Activated T-helper 2 cell treated with anti-CD3 and anti-CD28 coated beads, Interferon-gamma antibody, Interleukin-2, Interleukin-4, amounts not matched to agents 10 μg/mL and 5 μg/mL and 100 μg/mL, durations not matched to agents 14 hours and 24 hours and 36 hours (primary cell): ENCODE results near the gene MND1. TPM values are rescaled to one million over a fixed set of nuclear protein-coding genes. Genes with fewer than 3 reads are reported as not detected.

Experiments
- DNase-seq: peaks from one replicate; pipeline ENCODE4 v3.0.0; 2021; ENCODE audit warnings: low spot score
- H3K27ac Mint-ChIP-seq: one replicate; pipeline ENCODE4 v1.8.0; 2021; ENCODE audit warnings: mixed read lengths
- H3K27me3 Mint-ChIP-seq: one replicate; pipeline ENCODE4 v1.8.0; 2021; ENCODE audit warnings: low read depth, mixed read lengths
- H3K36me3 Mint-ChIP-seq: one replicate; pipeline ENCODE4 v1.8.0; 2021; ENCODE audit warnings: low read depth, mixed read lengths
- H3K4me1 Mint-ChIP-seq: one replicate; pipeline ENCODE4 v1.8.0; 2021; ENCODE audit warnings: low read depth, mixed read lengths
- H3K4me3 Mint-ChIP-seq: one replicate; pipeline ENCODE4 v1.8.0; 2021; ENCODE audit warnings: low read depth, mild to moderate bottlenecking, moderate library complexity, mixed read lengths
- H3K9me3 Mint-ChIP-seq: one replicate; pipeline ENCODE4 v1.8.0; 2021; ENCODE audit warnings: mixed read lengths
- intact Hi-C: fragments of 100-400 bp; cut with micrococcal nuclease; formaldehyde crosslinking; loops from one replicate; pipeline ENCODE4 v1.15.1; 2023
- total RNA-seq: library from RNA; stranded (reverse); gene quantifications from 2 replicates; pipeline ENCODE4 v1.2.3, GENCODE V29; 2022

Gene MND1
- total RNA-seq, 1 donor from 2014 or later = 15.4 TPM

DNA sequence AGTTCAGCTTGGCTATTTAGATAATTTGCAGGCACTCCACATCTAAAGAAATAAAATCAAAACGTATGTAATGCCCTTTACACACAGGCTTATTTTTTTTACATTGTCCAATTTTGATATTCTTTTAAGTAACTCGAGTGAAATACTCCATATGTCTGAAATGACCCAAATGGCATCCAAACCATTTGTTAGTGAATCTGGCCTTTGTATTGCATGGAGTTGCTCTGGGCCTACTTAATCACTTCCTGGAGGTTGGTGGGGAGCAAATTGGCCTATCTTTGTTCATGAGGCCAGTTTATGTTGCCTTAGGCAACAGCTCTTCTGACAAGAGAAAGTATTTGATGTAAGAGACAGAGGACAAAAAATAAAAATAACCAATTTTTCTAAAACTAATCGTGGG is 74.1 kb downstream of the MND1 start:
- H3K4me1 Mint-ChIP-seq = peaks cover 38% of the 10 kb centered on the region
- no peak overlapping the region for H3K4me3 Mint-ChIP-seq
- intact Hi-C loops = no loop called here
- DNase-seq = no peak
- no peaks in the 10 kb centered on the region for H3K27me3 Mint-ChIP-seq
- peaks cover 5% of the 10 kb centered on the region for H3K36me3 Mint-ChIP-seq
- peak overlapping the region; percentile 18 for H3K27ac Mint-ChIP-seq
- H3K9me3 Mint-ChIP-seq = no peaks in the 10 kb centered on the region

DNA sequence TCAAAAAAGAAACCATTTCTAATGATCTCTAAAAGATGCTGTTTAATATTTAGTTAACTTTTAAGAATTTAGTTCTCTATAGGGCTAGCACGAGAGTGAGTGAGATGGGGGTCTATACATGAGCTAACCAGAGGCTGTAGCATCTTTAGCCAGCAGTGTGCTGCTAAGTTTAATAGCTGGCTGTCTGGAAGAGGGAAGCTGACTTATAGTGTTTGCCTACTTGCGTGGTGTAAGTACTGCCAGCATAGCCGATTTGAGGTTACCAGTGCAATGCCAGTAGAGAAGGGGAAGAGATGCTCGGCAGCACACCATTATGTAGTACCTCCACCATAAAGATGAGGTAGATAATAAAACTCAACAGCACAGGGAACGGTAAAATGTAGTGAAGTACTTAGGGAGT is 74.5 kb downstream of the MND1 start:
- Mint-ChIP-seq H3K4me1 (peaks cover 38% of the 10 kb centered on the region), H3K27me3 (no peaks in the 10 kb centered on the region), H3K9me3 (no peaks in the 10 kb centered on the region), H3K36me3 (peaks cover 2% of the 10 kb centered on the region), H3K27ac (no peak overlapping the region), H3K4me3 (no peak overlapping the region)
- DNase-seq = no peak
- intact Hi-C loops = no loop called here

DNA sequence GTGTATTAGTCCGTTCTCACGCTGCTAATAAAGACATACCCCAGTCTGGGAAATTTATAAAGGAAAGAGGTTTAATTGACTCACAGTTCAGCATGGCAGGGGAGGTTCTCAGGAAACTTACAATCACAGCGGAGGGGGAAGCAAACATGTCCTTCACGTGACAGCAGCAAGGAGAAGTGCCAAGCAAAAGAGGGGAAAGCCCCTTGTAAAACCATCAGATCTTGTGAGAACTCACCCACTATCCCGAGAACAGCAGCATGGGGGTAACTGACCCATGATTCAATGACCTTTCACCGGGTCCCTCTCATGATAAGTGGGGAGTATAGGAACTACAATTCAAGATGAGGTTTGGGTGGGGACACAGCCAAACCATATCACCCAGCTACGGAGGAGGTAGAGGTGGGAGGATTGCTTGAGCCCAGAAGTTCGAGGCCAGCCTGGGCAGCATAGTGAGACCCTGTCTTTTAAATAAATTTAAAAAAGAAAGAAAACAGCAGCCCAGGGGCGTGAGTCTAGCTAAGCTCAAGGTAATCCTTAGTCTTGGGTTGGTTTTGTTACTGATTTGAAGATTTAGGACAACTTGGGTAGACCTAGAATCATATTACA is 75.3 kb downstream of the MND1 start:
- DNase-seq = no peak
- Mint-ChIP-seq H3K36me3 (peaks cover 2% of the 10 kb centered on the region), H3K27me3 (no peaks in the 10 kb centered on the region), H3K9me3 (no peaks in the 10 kb centered on the region), H3K27ac (no peak overlapping the region), H3K4me1 (peaks cover 39% of the 10 kb centered on the region), H3K4me3 (no peak overlapping the region)
- intact Hi-C loops = no loop called here

DNA sequence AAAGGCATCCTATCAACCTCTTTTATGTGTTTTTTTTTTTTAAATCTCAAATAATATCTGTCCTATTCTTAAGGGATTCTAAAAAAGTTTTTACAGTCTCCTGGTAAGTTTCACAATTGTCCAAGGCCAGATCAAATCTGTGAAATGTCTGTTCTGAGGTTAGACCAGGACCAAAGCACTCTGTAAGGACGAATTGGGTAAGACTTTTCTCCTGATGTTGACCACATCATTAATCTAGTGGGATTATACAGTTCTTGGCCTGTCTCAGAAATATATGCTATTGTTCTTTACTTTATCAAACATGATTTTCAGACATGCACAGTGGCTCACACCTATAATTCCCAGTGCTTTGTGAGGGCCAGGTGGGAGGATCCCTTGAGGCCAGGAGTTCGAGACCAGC is 75.9 kb downstream of the MND1 start:
- DNase-seq = no peak
- Mint-ChIP-seq H3K27me3 (no peaks in the 10 kb centered on the region), H3K36me3 (peaks cover 2% of the 10 kb centered on the region), H3K4me1 (peaks cover 39% of the 10 kb centered on the region), H3K27ac (no peak overlapping the region), H3K9me3 (no peaks in the 10 kb centered on the region), H3K4me3 (no peak overlapping the region)
- intact Hi-C loops = no loop called here

DNA sequence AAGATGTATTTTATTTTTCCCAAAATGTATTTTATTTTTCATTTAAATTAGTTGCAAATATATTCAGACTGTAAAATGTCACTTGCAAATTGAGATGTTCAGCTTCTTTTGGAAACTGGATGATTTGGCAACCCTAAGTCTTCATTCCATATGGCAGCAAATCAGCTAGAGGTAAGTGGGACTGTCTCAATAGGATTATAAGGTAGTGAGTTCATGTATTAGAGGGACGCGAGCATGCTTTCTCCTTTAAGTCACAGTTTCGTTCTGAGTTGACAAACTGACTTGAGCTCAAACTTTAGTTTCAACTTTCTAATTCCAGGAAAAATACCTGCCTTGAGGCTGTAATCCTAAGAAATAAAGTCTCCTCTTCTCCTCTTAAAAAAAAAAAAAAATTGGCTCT is 77.5 kb downstream of the MND1 start:
- DNase-seq = no peak
- Mint-ChIP-seq H3K4me3 (no peak overlapping the region), H3K4me1 (peaks cover 47% of the 10 kb centered on the region), H3K27ac (no peak overlapping the region), H3K36me3 (no peaks in the 10 kb centered on the region), H3K9me3 (no peaks in the 10 kb centered on the region), H3K27me3 (no peaks in the 10 kb centered on the region)
- intact Hi-C loops = loop anchor here (1.0 kb wide), 2 partner anchors 11 to 152 kb away; no protein-coding TSS in a partner anchor

DNA sequence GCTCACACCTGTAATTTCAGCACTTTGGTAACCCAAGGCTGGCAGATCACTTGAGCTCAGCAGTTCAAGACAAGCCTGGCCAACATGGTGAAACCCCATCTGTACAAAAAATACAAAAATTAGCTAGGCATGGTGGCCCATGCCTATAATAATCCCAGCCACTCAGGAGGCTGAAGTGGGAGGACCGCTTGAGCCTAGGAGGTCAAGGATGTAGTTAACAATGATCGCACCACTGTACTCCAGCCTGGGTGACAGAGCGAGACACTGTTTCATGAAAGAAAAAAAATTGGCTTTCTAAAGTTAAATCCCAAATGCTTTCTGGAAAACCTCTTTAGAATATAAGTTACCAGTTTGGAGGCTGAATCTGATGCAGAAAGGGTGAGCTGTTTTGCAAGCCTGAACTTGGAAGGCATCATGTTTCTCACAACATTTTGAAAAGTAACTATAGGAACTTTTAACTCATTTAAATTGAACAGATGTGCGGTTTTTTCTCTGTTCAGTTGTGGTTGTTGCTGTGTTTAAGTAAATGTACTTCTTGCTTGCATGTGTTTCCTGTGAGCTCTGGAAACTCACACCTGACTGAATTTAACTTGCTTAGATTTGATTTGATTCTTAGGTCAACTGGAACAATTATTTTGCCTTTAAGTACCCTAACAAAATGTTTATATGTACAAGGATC is 81.9 kb downstream of the MND1 start:
- H3K27ac Mint-ChIP-seq = no peak overlapping the region
- H3K27me3 Mint-ChIP-seq = no peaks in the 10 kb centered on the region
- intact Hi-C loops = no loop called here
- H3K4me1 Mint-ChIP-seq = peaks cover 57% of the 10 kb centered on the region
- H3K4me3 Mint-ChIP-seq = no peak overlapping the region
- no peaks in the 10 kb centered on the region for H3K9me3 Mint-ChIP-seq
- no peak for DNase-seq
- peaks cover 3% of the 10 kb centered on the region for H3K36me3 Mint-ChIP-seq

DNA sequence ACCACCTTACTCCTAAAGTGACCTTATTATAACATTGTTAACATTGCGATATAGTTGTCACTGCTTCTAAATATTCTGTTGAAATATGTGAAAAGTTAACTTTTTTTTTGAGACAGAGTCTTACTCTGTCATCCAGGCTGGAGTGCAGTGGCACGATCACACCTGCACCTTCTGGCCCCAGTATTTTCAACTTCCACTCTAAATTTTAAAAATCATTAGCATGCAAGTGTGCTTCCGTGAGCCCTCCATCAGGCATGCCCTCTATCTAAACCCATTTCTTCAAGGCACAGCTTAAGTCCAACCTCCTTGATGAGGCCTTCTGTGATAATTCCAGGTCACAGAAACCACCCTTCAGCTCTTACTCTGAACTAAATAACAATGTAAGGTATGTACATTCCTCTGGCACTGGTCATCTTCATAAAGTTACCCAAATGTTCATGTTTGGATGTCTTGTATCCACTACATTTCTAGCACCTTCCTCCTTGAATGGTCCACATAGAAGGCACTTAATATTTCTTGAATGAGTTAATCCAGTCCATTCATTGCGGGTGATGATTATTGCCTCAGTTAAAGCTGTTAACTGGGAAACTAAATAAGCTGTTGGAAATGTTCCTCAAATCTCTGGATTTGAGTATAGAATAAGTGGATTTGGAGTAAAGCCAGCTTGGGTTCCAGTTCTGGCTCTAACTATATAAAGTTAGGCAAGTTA is 83.0 kb downstream of the MND1 start:
- no peak for DNase-seq
- H3K36me3 Mint-ChIP-seq = peaks cover 3% of the 10 kb centered on the region
- peaks cover 52% of the 10 kb centered on the region for H3K4me1 Mint-ChIP-seq
- no peaks in the 10 kb centered on the region for H3K9me3 Mint-ChIP-seq
- intact Hi-C loops = no loop called here
- H3K27ac Mint-ChIP-seq = peak overlapping the region; percentile 58
- H3K27me3 Mint-ChIP-seq = no peaks in the 10 kb centered on the region
- no peak overlapping the region for H3K4me3 Mint-ChIP-seq

DNA sequence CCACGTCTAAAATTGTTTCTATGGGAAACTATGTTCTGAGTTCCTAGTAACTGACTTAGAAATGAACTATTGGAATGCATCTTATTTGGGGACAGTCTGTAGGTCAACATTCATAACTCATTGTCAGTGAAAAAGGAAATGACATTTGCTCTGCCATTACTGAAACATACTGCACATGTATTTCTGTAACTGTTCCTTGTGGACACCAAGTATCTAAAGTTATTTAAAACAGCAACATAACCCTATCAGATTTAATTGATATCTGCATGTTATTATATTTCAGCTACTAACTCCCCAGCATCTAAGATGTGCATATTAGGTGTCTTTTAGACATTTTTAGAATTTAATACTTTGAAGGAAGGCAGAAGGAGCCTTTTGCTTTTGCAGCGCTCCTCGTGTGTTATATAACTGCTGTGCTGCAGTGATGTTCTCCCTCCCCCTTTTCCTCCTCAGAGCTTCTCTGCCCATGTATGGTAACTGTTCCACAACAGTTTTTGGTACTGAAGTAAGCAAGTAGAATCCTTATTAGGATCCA is 84.5 kb downstream of the MND1 start:
- Mint-ChIP-seq H3K9me3 (no peaks in the 10 kb centered on the region), H3K4me1 (peaks cover 60% of the 10 kb centered on the region), H3K36me3 (peaks cover 3% of the 10 kb centered on the region), H3K4me3 (no peak overlapping the region), H3K27me3 (no peaks in the 10 kb centered on the region), H3K27ac (no peak overlapping the region)
- DNase-seq = no peak
- intact Hi-C loops = no loop called here

DNA sequence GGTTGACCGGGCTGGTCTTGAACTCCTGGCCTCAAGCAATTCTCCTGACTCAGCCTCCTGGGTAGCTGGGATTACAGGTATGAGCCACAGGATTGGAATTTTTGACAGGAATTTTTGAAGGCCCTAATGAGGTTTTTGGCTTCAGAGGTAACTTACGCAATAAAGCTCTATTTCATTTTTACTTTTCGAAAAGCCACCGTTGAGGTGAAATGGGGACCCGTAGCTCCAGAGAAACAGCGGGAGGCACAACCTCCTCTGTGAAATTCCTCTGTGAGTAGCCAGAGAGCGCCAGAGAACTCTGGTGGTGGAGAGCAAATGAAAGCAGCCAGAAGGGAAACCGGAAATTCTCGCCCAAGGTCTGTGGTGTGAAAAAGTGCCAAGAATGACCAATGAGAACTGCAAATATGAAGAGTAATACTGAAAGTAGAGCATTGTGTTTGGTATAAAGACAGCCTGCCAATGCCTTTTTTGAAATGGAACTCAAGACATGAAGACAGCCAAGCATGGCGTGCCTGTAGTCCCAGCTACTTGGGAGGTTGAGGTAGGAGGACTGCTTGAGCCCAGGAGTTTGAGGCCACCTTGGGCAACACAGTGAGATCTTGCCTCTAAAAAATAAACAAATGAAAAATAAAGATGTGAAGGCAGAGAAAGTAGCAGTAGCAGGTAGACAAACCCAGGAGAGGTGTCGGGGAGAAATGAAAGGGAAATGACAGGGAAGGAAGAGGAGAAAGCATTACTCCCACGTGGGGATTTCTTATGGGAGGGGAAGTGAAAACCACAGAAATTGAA is 88.7 kb downstream of the MND1 start:
- Mint-ChIP-seq H3K27me3 (no peaks in the 10 kb centered on the region), H3K9me3 (no peaks in the 10 kb centered on the region), H3K27ac (peak overlapping the region; percentile 94), H3K36me3 (no peaks in the 10 kb centered on the region), H3K4me3 (peak overlapping the region; percentile 73), H3K4me1 (peaks cover 51% of the 10 kb centered on the region)
- peak; percentile 76 for DNase-seq
- intact Hi-C loops = loop anchor here (1.0 to 2.0 kb wide), 8 partner anchors 11 to 210 kb away; partner anchors contain the start of gene TMEM131L

DNA sequence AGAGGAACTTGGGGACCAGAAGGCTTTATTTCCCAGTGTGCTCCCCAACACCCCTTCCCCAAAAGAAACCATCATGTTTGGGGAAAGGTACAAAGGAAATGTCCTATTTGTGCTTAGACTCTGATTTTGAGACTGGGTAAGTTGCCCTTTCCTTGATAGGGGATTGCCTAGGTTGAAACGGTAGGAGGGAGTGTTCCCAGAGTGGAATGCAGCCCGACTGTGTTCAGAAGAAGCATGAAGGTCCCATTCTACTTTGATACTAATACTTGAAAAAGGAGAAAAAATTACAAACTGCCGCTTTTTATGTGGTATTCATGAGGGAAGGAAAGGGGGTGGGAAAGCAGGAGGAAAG is 89.2 kb downstream of the MND1 start:
- Mint-ChIP-seq H3K4me1 (peaks cover 49% of the 10 kb centered on the region), H3K27ac (peak overlapping the region; percentile 94)

DNA sequence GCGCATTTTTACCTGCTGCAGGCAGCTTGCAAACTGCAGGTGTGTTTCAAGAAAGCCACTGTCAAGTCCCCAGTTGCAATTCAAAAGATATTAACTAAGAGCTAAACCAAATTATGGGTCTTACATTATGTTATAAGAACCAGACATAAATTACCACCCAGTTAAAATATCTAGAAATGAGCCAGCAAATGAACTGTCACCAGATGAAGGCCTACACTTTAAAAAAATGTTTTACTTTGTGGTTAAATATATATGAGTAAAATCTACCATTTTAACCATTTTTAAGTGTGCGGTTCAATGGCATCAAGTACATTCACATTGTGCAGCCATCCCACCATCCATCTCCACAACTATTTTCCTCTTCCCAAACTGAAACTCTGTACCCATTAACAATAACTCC is 89.7 kb downstream of the MND1 start:
- Mint-ChIP-seq H3K27ac (peak overlapping the region; percentile 17), H3K4me1 (peaks cover 49% of the 10 kb centered on the region), H3K36me3 (no peaks in the 10 kb centered on the region), H3K9me3 (no peaks in the 10 kb centered on the region), H3K4me3 (peak overlapping the region; percentile 73), H3K27me3 (no peaks in the 10 kb centered on the region)
- intact Hi-C loops = no loop called here
- no peak for DNase-seq

More for the DNA sequence above, 89.2 kb downstream of the MND1 start:
- no peak for DNase-seq
- Mint-ChIP-seq H3K9me3 (no peaks in the 10 kb centered on the region), H3K4me3 (peak overlapping the region; percentile 73), H3K27me3 (no peaks in the 10 kb centered on the region), H3K36me3 (no peaks in the 10 kb centered on the region)
- intact Hi-C loops = loop anchor here (1.0 to 2.0 kb wide), 8 partner anchors 11 to 209 kb away; partner anchors contain the start of gene TMEM131L

DNA sequence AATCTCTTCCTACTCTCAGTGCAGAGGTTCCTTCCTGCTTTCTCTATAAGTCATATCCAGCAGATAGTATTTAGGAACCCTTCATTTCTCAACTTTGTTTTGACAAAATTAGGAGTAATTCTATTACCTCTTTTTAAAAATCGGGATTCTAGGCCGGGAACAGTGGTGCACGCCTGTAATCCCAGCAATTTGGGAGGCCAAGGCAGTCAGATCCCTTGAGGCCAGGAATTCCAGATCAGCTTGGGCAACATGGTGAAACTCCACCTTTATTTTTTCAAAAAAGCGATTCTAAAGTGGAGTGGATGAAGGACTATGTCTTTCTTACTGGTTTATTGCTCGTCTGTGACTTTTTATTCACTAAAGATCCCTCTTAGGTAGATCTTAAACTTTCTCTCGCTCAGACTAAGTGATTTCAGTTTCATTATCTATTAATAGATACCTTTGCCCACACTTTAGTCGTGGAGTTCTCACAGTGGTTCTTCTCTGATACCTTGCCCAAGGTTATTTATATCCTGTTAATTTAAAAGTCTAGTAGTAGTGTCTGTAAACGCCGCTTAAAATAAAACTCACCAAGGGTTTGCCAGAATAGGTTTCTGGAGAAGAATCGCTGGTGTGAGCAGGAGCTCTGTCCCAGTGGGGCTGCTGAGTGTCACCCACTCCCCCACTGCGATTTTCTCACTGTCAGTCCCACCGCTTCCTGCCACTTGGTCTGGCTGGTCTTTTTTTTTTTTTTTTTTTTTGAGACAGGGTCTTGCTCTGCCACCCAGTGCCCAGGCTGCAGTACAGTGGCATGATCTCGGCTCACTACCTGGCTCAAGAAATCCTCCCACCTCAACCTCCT is 94.6 kb downstream of the MND1 start:
- intact Hi-C loops = no loop called here
- H3K4me1 Mint-ChIP-seq = peaks cover 23% of the 10 kb centered on the region
- H3K4me3 Mint-ChIP-seq = peak overlapping the region; percentile 71
- no peaks in the 10 kb centered on the region for H3K9me3 Mint-ChIP-seq
- H3K27ac Mint-ChIP-seq = peak overlapping the region; percentile 75
- DNase-seq = no peak
- no peaks in the 10 kb centered on the region for H3K27me3 Mint-ChIP-seq
- no peaks in the 10 kb centered on the region for H3K36me3 Mint-ChIP-seq
